ENCODE measurements around the gene PERCC1. TPM values are rescaled to one million over a fixed set of nuclear protein-coding genes. Genes with fewer than 3 reads are reported as not detected.

The PERCC1 gene
- polyA plus RNA-seq (2013, experiment 1 of 2; ENCODE audit: insufficient read length), result not detected
- not detected for polyA plus RNA-seq (2013, experiment 2 of 2; ENCODE audit: insufficient read length)

- no peak for DNase-seq
Measured at GRCh38 chr16:1430759-1431496, at the start of gene PERCC1. PERCC1 (plus strand) TSS chr16:1431078; CDS start chr16:1432594, 1,516 bp downstream.

DNA sequence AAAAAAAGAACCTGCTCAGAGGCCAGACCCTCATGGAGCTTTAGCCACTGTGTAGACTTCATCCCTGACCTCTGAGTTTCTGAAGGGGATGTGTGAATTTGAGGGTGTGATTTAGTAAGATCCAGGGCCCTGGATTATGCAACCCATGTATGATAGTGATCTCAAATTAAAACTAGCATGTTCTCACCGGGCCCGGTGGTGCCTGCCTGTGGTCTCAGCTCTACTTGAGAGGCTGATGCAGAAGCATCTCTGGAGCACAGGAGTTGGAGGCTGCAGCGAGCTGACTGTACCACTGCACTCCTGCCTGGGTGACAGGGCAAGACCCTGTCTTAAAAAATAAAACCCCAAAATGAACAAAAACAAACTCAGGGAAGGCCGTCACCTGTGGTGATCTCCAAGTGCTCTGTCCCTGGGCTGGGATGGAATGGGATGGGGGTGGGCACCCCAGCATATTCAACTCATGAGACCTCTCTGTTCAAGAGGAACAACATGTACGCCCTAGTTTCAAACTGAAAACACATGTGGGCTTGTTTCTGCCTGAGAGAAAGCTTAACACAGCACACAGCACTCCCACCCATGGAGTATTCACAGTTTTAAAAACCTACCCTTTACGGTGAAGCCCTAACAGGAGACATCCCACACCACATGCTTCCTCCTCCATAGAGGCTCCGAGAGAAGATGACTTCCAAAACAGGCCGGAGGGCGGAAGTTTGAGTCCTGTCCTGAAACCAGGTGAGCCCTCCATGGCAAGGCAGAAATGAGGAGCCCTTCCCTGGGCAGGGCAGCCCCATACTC is 49.1 kb upstream of the PERCC1 start:
- DNase-seq, result no peak

DNA sequence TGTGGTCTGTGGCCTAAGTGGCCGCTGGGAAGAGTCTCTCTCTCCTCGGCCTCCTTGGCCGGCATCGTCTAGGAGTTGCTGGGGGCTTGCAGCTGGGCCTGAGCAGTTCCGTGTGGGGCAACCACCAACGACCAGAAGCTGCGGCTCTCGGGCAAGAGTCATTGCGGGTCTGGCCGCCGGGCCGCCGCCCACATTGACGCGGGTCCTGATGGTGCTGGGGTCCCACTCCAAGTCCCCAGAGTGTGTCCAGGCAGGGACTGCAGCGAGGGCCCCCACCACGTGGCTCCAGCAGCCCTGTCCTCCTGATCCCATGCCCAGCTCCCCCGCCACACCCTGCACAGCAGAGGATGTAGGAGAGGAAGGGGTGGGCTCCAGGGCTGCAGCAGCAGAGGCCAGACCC is 47.3 kb upstream of the PERCC1 start:
- no peak for DNase-seq

- no peak for DNase-seq
Measured at GRCh38 chr16:1385232-1385631, 45.6 kb upstream of the PERCC1 start.

- DNase-seq, result no peak
Measured at GRCh38 chr16:1387331-1387730, 43.5 kb upstream of the PERCC1 start.

DNA sequence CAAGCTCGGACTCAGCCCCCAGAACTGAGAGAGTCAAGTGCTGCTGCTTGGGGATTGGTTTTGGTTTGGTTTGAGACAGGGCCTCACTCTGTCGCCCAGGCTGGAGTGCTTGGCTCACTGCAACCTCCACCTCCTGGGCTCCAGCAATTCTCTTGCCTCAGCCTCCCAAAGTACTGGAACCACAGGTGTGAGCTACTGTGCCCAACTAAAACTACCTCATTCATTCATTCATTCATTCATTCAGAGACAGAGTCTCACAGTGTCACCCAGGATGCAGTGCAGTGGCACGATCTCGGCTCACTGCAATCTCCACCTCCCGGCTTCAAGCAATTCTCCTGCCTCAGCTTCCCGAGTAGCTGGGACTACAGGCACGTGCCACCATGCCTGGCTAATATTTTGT is 41.1 kb upstream of the PERCC1 start:
- no peak for DNase-seq

DNA sequence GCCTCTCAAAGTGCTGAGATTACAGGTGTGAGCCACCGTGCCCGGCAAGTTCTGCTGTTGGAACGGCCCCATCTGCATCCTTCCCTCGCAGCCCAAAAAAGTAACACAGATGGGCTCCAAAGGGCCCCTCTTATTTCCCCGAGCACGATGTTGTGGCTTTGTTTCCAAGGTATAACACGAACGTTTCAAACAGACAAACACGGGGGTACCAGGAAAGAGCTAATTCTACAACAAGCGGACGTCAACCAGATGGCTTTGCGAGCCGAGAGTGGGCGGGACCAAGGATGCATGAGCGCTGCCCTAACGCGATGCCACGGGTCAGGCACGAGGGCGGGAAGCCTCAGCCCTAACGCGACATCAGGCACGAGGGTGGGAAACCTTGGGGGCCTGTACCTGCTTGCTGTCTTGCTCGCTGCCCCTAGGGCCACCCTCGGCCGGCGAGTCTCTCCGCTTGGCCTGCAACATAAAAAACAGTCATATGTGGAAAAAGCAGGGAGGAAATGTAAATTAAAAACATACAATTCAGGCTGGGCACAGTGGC is 40.6 kb upstream of the PERCC1 start:
- DNase-seq, result no peak

GRCh38 chr16:1392826-1393225 is 38.1 kb upstream of the PERCC1 start:
- DNase-seq, result no peak

- DNase-seq, result no peak
Measured at GRCh38 chr16:1393613-1394176, 37.2 kb upstream of the PERCC1 start.

GRCh38 chr16:1394367-1394951 is 36.4 kb upstream of the PERCC1 start:
- no peak for DNase-seq

DNA sequence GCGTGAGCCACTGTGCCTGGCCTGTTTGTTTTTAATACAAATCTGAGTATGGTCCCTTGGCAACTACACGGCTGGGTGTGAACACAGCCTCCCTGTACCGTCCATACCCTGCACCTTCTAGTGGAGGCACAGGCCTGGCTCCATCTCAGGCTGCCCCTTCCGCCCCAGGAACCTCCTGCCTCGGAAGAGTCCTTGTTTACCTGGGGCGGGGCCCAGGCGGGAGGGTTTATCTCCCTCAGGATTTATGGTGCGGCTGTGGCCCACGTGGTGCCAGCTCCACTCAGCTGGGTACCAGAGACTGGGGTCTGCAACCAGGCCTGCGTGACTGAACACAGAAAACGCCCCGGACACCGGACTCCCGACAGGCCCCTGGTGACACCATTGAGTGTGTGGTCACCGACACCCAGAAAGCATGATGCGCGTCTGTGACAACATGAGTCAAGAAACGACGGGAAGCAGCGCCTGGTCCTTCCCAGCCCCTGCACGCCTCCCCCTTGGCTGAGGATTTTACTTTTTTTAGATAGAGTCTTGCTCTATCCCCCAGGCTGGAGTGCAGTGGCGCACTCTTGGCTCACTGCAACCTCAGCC is 35.3 kb upstream of the PERCC1 start:
- DNase-seq, result no peak

GRCh38 chr16:1397779-1398178 is 33.1 kb upstream of the PERCC1 start:
- DNase-seq, result no peak

DNA sequence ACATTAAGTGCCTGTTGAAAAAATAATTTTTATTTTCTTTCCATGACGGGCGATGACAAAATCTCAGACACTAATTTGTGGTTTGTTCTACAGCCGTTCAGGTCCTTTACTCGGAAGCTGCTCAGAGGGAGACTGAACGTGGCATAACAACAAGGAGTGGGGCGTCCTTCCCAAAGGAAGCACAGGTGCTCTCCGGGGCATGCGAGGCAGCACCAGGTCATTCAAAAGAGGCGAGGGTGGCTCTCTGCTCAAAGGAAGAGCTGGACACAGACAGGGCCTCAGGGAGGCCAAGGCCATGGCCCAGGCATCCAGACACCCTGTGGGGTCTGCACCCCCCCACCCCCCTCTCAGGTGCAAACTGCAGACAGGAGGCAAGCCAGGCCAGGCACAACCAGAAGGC is 32.5 kb upstream of the PERCC1 start:
- DNase-seq, result no peak

- DNase-seq, result no peak
Measured at GRCh38 chr16:1398826-1399581, 31.9 kb upstream of the PERCC1 start.

DNA sequence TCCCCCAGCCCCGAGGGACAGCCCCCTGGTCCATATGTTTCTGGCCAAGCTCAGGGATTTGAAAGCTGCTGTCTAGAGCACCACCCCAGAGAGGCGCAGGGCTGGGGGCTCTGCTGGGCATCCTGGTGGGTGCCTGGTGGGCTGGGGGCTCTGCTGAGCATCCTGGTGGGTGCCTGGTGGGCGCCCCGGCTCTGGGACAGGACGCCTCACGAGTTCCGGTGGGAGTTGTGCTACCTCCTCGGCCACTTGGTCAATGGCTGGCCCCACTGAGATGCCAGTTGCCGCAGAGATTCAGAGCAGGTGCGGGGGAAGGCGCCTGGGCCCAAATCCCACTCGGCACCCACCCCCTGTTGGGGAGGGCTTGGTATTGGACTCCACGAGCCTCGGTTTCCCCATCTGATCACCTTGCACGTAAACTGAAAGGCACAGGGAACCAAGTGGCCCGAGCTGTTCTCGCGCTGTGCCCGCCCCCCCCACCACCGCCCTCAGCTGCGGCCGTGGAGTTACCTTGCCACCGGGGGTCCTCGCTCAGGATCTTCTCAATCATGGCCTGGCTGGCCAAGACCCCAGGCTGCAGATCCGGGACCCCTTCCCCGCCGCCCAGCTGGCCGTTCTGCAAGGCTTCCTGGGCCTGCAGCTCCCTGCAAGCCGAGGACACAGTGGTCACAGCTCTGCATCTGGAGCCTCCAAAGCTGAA is 29.7 kb upstream of the PERCC1 start:
- no peak for DNase-seq

- no peak for DNase-seq
Measured at GRCh38 chr16:1401758-1402154, 29.1 kb upstream of the PERCC1 start.

DNA sequence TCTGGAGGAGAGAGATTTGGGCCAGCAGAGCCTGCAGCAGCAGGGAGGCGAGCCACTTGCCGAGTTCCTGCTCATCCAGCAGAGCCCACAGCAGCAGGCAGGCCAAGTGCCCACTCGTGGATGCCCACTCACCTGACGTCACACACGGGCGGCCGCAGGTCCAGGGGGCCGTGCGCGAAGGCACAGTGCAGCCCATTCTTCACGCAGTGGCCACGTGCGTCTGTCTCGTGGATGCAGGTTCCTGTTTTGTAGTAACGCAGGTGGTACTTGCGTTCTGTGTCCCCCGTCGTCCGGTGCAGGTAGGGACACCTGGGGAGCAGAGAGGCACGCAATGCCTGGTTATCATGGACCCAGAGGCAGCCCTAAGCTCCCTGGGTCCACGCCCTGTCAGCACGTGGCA is 27.8 kb upstream of the PERCC1 start:
- no peak for DNase-seq

DNA sequence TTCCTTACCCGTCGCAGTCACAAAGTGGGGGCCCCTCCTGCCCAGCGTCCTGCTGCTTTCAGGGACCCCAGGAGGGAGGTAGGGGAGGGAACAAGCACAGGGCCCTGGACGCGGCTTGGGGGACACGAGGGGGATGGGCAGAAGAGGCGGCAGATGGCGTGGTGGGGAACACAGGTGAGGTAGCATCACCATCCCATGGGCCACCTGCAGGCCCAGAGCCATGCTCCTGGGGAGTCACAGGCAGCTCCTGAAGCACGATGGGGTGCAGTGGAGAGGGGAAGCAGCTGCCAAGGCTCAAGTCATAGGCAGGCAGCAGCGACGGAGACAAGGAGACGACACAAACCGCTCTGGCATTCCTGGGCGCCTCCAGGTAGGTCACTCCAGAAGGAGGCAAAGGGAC is 27.1 kb upstream of the PERCC1 start:
- DNase-seq, result no peak

DNA sequence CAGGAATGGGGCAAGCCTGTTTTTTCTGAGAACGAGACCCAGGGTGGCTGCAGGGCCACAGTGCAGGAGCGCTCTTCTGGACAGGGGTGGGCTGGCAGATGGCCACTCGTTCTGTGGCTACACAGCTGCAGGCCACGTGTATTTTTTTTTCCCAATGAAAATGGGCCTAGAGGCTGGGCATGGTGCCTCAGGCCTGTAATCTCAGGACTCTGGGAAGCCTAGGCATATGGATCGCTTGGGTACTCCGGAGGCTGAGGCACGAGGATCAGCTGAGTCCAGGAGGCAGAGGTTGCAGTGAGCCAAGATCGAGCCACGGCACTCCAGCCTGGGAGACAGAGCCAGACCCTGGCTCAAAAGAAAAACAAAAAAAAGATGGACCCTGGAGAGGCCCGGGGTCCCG is 23.1 kb upstream of the PERCC1 start:
- no peak for DNase-seq

DNA sequence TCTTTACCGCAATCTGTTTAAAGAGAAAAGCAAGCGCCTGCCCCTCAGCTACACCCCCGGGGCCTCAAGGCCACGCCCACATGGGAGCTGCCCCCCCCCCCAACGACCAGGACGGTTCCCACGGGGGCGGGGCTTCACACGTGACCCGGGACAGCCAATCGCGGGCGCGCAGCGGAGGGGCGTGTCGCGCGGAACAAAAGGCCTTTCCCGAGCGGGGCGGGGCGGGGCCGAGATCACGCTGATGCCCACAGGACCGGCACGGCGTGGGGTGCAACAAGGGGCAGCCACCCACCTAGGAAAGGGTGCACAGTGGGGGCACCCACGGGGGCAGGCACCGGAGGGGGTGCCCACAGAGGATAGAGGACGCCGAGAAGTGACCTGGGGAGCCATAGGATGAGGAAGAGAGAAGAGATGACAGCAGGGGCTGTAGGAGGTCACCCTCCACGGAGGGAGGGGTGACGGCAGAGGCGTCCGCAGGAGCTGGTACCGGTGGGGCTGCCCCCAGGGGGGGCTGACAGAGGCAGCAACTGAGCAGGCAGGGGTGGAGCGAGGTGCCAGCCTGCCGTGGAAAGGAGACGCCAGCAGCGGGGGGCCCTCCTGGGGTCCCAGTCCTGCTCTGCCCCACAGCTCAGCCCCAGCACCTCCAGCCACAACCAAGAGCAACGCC is 22.6 kb upstream of the PERCC1 start:
- peak; percentile 83 for DNase-seq

DNA sequence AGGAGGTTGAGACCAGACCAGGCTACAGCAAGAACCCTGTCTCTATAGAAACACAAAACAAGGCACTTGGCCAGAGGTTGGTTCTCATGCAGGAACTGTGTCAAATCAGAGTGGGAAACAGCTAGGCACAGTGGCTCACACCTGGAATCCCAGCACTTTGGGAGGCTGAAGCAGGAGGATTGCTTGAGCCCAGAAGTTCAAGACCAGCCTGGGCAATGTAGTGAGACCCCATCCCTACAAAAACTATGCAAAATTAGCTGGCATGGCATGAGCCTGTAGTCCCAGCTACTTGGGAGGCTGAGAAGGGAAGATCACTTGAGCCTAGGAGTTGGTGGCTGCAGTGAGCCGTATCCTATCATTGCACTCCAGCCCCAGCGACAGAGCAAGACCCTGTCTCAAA is 18.0 kb upstream of the PERCC1 start:
- no peak for DNase-seq
